SK-N-SH (cell line): ENCODE data around the gene TDRKH.
"Not testable (repeated sequence)": the region's sequence is repeated elsewhere in the genome, so short reads cannot be mapped to it uniquely, and the experiment has no call there.

ENCODE experiments used
- CTCF ChIP-seq: fragments of 200-600 bp; sonication (generic); IDR thresholded peaks from 2 replicates; pipeline ENCODE4 v1.6.1; 2017; ENCODE audit warnings: antibody characterized with exemption, mild to moderate bottlenecking, moderate library complexity
- EP300 ChIP-seq, 2 experiments: IDR thresholded peaks; 2 replicates each; pipeline versions ENCODE4 v1.4.0 to v1.6.1; 2012; ENCODE audit warnings: borderline replicate concordance in 1 of 2, low read depth in 1 of 2, low read length in 1 of 2
- POLR2AphosphoS5 ChIP-seq: IDR thresholded peaks from 2 replicates; pipeline ENCODE4 v1.6.1; 2012; ENCODE audit warnings: low read depth, low read length
- RXRA ChIP-seq: IDR thresholded peaks from 2 replicates; pipeline ENCODE4 v1.4.0; 2012; ENCODE audit warnings: low read depth, mild to moderate bottlenecking, borderline replicate concordance

- not testable (repeated sequence) for TF ChIP-seq CTCF; POLR2AphosphoS5; EP300 (IDR thresholded peaks at IDR 0.05; ENCODE audit: borderline replicate concordance in 1 of 2, low read depth in 1 of 2, low read length in 1 of 2); RXRA
Measured at GRCh38 chr1:151733995-151734394, 56.3 kb downstream of the TDRKH start.
